ENCODE results near the gene FRMD1.

GRCh38 chr6:168017629-168018028 is 61.4 kb downstream of the FRMD1 start:
- TF ChIP-seq ZNF274 (IDR thresholded peaks at IDR 0.05; ENCODE audit: low read depth, low read length) (no peak), YY1 (IDR thresholded peaks at IDR 0.05; ENCODE audit: insufficient read depth, insufficient read length) (no peak)

Measured in NT2/D1 (cell line).